HG03354 (cell line): ENCODE data around the gene TNIK.
"Not testable (repeated sequence)": the region's sequence is repeated elsewhere in the genome, so short reads cannot be mapped to it uniquely, and the experiment has no call there.

Experiments
- ATAC-seq: cut with Tn5 transposase; IDR thresholded peaks from one replicate; pipeline ENCODE4 v1.9.1; 2021; ENCODE audit warnings: mild to moderate bottlenecking; ENCODE audit not compliant: unreplicated experiment, poor library complexity, severe bottlenecking

TNIK gene

DNA sequence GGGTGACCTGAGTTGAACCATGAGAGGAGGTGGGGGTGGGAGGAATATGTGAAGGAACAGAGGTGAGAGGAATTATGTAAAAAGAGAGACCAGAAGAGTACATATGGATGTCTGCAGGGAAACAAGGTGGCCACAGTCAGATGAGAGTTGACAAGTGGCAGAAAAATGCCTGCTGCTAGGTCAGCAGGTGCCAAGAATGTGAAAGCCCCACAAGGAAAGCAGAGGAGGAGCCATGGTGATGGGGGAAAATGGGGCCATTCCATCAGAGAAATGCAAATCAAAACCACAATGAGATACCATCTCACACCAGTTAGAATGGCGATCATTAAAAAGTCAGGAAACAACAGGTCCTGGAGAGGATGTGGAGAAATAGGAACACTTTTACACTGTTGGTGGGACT, 156.2 kb downstream of the TNIK start:
- ATAC-seq, result not testable (repeated sequence)

DNA sequence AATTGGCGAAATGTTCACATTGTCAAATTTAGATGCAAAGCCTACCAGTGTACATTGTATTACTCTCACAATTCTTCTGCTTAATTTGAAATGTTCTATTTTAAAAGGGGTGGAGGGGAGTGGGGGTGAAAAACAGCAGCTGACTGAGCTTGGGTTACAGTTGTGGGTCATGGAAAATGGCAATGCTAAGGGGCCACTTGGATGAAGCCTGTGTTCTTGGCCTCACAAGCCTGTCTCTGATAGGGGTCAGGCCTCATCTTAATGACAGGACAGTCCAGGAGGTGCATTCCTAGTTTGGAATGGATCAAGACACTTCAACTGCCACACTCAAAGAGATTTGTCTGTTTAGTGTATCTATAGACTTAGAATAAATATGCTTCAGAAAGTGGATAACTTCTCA, 158.2 kb downstream of the TNIK start:
- no peak for ATAC-seq

DNA sequence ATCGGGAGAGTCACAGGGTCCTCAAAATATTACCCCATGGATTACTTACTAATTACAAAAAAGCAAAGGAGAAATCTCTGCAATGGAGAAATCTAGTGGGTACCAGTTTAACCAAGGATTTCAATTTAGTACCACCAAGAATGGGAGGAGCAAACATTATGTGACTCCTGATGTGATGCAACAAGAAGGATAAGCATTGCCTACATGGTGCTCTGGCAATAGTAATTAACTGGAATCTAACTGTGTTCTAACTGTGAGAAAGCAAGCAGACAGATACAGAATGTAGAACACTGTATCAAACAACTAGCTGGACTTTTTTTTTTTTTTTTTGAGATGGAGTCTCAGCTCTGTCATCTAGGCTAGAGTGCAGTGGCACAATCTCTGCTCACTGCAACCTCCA, 159.2 kb downstream of the TNIK start:
- ATAC-seq, result no peak

DNA sequence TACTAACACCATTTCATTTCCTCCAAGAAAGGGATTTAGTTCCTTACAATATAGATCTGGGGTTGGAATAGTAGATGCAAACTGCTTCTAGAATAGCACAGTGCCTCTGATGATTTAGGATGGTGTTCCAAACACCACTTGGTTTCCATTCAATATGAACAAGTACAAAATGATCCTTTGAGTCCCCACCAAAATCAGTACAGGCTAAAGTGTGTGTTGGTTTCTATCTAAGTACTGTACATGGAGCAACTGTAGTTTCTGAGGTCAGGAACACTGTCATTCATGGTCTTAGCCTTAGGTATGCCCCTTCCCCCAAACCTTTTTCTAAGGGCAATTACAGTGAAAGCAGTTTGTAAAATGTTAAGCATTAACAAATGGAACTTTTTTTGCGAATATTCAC, 162.3 kb downstream of the TNIK start:
- no peak for ATAC-seq

DNA sequence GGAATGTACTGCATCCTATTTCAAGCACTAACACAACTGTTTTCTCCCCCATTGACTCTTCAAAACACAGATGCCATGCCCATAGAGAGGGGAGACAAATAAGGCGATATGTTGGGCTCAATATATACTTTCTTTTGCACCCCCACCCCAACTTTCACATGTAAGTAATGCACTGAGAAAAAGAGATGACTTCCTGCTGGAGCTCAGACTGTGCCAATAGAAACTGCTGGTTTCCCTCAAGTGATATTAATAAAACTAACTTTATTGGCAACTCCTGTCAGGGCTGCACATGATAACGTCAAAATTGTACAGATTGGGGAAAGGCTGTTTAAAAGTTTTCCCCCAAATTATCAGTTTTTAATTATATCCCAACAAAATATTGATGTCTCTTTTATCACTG, 163.0 kb downstream of the TNIK start:
- ATAC-seq, result no peak

DNA sequence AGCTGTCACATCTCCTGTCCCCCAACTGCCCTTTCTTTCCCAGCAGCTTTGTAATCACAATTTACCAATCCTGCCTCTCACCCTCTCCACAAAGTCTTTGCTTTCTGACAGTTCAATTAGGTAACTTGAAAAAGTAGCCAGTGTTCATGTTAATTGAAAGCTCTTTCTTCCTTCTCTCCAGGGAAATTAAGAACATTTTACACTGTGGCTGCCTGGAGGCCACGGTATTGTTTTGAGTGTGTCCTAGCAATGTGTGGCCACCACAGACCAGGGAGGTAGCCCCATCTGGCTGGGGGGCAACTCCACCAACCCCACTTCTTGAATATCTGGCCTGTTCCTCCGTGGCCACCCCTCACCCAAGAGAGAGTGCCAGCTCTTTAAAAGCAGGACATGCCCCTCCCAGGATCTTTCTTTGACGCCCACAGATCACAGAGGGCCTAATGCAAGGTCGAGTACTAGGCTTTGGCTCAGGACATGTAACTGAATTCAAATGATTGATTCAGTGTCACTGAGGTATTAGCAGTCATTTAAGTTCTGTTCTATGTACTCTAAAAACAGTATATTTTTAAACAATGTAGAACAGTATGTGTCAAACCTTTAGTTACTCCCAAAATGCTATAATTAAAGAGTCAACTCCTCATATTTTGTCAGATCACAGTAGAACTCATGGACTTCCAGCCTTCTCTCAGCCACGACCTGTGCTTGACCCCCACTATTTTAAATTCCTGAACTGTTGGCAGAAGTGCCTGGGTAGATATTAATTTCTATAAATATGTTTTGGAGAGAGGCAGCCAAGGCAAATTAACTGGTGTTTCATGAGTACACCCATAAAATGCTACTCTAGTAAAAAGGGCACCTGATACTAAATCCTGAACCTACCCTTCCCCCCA, 164.5 kb downstream of the TNIK start:
- no peak for ATAC-seq

DNA sequence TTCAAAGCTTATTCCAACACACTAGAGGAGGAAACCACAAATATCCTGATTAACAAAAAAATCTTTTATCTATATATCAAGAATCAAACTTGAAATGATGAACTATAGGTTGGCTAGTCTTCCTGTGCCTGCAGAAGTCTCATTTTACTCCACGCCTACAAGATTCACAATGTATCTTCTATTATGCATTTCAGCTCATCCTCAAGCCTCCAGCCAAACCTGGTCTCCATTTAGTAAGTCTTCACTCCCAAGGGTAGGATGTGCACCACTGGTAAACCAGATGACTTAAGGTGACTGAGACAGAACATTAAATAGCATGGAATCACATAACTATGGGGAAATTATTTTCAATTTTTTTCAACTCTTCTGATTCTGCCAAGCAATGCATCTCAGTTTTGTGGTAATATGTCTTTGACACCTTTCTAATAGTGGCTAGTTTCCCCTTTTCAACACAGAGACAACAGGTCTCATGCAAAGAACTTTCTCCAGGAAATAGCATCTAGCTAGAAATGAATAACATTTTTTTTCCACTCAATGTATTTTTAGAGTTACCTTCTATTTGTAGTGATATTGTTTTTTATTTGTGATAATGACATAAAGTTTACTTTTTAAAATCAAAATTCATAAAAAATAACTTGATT, 166.9 kb downstream of the TNIK start:
- peak; percentile 47 for ATAC-seq

DNA sequence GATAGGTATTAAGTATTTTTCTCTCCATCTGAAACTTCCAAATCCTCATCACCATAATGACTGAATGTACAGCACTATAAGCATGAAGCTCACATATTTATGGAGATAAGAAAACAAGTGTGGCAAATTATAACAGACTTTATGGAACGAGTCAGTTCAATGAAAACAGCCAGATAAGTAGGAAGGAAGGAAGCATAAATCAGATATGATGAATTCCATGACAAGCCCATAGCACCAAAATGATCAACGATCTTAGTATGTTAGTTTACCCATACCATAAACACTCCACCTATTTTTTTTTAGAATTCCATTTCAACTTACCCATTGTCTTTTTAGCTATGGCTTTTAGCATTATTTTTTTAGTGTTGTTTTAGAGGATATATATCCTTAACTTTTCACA, 169.5 kb downstream of the TNIK start:
- ATAC-seq, result no peak

DNA sequence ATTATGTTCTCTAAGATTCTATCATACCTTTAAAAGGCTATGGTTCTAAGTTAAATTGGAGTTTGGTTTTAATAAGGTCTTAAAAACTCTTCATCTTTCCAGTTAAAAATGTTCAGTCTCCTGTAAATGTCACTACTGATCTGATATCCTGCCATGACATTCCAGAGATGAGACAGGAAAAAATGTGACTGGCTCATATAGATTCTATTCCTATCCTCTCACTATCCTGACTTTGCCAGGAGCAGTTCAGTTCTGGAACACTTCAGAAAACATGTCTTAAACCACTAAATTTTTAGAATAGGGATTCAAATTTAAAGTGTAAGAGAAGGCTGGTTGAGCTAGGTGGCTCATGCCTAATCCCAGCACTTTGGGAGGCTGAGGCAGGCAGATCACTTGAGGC, 170.9 kb downstream of the TNIK start:
- ATAC-seq, result no peak

DNA sequence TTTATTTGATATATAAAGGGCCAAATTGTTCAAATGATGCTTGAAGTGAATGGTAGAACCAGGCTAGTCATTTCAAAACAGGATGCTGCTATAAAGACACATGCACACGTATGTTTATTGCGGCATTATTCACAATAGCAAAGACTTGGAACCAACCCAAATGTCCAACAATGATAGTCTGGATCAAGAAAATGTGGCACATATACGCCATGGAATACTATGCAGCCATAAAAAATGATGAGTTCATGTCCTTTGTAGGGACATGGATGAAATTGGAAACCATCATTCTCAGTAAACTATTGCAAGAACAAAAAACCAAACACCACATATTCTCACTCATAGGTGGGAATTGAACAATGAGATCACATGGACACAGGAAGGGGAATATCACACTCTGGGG, 172.4 kb downstream of the TNIK start:
- not testable (repeated sequence) for ATAC-seq

DNA sequence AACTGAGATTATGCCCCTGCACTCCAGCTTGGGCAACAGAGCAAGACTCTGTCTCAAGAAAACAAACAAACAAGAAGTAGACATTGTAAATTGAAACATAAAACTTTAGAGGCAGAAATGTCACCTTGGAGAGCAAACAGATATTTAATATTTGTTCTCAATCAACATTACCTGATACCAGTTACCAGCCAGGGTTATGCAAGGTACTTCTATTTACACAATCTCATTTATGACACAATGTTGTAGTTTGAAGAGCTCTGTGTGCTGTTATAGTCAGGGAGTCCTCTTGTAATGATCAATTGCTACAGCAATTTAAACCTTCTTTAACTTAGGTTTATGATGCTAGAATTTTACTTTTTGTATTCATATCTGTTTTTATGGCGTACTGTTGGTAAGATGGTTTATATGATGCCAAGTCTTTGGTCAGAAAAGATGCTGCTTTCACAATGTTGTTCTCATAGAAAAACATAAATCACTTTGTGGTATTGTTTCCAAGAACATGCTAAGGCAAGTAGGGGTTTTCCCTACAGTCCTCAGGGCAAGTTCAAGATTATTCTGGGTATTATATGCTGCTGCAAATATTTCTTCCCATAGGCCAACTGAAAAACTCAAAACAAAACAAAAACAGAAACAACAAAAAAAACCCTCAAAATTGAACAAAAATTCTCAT, 173.5 kb downstream of the TNIK start:
- peak; percentile 60 for ATAC-seq

DNA sequence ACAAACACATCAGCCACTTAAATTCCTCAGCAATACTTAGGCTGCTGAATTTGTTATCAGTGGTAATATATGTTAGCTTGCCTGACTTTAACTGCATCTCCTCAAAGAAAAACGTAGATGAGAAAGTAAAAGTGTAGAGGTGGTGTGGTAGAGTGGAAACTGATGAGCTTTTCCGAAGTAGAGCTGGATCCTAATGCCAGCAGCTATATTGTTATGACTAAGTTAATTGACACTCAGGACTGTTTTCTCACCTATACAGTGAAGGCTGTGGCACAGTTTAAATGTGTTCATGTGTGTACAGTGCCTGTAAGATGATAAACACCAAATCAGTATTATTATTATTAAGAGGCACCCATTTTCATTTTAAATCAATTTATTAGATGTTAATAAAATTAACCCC, 174.9 kb downstream of the TNIK start:
- no peak for ATAC-seq

DNA sequence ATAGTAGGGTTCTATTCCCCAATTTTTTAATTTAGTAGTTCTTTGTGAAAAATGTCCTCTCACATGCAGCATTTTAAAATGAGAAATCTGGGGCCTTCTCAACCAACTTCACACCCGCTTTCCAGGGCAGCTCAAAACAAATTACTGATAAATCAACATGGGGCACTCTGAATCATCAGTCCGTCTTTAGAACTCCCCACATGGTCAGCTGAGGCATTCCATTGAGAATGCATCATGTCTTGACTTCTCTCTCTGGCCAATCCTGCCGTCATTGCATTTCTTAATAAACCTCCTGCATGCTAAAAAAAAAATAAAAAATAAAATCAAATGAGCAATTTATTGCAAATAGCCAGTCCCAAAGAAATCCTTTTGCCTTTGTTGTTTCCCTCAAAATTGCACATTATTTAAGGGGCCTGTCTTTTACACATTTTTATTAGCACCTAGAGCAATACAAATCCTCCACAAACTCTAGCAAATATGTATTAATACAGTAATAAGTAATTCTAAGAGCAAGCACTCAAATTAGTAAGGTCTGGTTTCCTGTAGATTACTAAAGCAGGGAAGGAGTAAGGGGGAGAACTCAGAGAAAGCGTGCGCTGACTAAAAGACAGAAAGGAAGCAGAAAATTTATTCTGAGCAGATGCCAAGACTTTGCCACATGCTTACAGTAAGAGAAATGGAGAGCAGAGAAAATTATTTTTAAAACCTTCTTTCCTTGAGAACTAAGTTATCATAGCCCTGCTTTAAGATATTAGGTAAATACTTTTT, 175.7 kb downstream of the TNIK start:
- ATAC-seq, result peak; percentile 50

DNA sequence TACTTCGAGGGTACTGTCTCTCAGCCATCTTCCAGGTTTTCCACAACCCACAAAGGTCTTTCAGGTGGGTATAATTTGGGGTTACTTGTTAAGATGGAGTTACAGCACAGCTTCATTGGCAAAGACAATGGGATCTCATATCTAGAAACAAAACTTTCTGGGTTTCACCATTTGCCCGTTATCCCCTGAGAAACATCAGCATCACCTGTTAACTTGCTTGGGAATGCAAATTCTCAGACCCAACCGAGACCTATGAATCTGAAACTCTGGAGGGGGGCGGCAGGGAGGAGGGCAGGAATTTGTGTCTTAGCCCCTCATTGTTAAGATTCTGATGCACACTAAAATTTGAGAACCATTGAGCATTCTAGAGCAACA, 176.4 kb downstream of the TNIK start:
- ATAC-seq, result no peak

DNA sequence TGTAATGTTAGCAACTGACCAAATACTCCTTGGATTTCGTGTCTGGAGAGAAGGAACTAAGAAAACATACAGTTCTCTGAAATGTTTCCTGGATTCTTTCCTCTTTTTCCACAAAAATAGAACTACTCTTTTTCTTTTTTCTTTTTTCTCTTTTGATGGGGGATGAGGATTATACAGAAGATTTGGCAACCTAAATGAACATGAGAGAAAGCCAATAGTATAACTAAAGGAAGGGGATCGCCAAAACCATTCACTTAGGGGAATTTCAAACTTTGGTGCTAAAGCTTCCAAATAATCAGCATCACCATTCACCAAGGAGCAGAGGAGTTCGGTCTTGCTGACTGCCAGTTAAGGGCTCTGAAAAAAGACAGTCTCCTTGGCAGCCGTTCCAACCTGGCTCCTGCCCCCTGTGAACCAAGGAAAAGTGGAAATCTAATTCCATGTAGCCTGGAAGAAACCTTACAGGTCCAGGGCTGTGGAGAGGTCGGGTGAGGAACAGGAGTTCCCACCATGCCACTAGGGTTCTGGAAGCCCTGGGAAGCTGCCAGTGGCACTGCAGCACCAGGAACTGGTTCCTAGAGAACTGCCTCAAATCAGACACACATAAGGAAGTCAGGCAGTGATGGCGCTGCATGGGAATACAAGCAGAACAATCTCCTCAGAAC, 176.9 kb downstream of the TNIK start:
- no peak for ATAC-seq

DNA sequence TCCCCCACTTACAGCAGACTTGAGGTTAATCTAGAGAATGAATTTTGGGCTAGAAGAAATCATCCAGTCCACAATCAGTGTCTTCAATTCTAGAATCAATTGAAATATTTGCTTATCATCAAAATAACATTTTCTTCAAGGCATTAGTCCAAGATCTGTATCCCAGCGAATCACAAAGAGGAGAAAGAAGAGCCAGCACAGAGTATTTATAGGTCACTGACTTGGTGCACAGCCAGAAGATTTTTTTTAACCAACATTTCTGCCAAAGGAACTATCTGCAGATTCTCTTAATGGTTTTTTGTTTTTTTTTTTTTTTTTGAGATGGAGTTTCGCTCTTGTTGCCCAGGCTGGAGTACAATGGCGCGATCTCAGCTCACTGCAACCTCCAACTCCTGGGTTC, 178.2 kb downstream of the TNIK start:
- no peak for ATAC-seq

DNA sequence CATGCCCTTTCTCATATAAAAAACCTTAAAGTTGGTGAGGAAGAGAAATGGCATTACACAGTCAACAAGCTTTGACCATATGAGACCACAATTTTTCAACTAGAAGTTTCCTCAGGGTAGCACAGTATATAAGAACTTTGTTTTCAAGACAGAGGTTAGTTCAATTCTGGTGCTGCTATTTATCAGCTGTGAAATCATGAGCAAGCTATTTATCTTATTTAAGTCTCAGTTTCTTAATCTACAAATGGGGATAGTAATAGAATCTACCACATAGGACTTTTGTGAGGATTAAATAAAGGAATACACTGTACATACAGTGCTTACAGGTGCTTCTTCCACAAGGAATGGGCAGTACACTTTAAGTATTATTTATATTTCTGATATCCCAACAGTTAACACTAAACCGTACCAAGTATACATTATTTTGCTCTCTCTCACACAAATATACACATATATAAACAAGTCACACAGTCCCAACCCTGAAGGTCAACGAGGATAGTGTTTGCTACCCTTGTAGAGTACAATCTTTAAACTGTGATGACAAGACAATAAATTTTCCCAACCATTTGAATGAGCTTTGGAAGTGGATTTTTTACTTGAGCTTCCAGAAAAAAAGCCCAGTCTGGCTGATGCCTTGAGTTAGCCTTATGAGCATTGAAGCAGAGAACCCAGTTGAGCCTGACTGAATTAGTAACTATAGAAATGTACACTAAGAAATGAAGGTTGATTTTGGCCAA, 178.8 kb downstream of the TNIK start:
- no peak for ATAC-seq

DNA sequence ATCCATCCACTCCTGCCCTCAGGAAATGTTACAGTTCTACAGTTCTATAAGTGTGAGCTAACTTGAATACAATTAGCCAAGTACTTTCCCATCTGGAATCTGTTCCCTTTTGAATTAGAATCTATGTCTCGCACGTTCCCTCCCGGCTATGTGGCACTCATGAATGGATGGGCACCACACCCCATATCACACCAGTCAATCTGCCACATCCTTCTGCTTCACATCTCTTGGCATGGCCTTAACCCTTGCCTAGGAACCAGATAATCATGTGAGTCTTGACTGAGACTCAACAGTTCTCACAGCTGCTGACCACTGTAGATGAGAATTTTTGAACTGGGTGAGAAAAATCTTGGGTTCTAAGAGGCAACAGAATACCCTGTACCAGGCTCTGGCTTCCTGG, 180.2 kb downstream of the TNIK start:
- ATAC-seq, result no peak

DNA sequence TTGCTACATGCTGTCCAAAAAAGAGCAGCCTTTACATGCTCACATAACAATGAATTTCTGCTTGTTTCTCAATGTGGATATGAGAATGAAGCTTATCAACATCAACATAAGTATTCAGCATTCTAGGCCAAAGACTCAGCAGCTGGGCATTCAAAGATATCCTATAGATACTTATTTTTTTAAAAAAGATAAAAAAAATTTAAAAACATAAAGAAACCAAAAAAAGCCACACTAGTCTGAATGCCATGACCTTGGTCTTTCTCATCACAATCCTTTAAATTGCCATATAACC, 182.0 kb downstream of the TNIK start:
- no peak for ATAC-seq
